Ureter (tissue), 1 donor: ENCODE data around the gene GJB2. TPM values are rescaled to one million over a fixed set of nuclear protein-coding genes. Genes with fewer than 3 reads are reported as not detected.

Experiments
- DNase-seq: peaks from one replicate; pipeline ENCODE4 v3.0.0-alpha.2; 2020; ENCODE audit warnings: low spot score
- total RNA-seq: library from RNA; stranded (reverse); gene quantifications from one replicate; pipeline ENCODE4 v1.2.4, GENCODE V29; 2023
- donor health status: DM: yes; HTN: yes; CAD: no.

Gene GJB2
- 4.9 TPM for total RNA-seq

DNA sequence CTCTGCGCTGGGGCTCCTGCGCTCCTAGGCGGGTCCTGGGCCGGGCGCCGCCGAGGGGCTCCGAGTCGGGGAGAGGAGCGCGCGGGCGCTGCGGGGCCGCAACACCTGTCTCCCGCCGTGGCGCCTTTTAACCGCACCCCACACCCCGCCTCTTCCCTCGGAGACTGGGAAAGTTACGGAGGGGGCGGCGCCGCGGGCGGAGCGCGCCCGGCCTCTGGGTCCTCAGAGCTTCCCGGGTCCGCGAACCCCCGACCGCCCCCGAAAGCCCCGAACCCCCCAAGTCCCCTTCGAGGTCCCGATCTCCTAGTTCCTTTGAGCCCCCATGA lies at the start of gene GJB2:
Gene GJB2, minus strand, starts transcription at position 103 of the 326 bp plus-strand sequence. CDS start 3,357 bp downstream, outside the sequence.
- no peak for DNase-seq

GRCh38 chr13:20241593-20241992 lies 48.9 kb upstream of the GJB2 start:
- no peak for DNase-seq

GRCh38 chr13:20239748-20240147 lies 47.0 kb upstream of the GJB2 start:
- DNase-seq = no peak

GRCh38 chr13:20232556-20233277 lies 40.0 kb upstream of the GJB2 start:
- DNase-seq = no peak

DNA sequence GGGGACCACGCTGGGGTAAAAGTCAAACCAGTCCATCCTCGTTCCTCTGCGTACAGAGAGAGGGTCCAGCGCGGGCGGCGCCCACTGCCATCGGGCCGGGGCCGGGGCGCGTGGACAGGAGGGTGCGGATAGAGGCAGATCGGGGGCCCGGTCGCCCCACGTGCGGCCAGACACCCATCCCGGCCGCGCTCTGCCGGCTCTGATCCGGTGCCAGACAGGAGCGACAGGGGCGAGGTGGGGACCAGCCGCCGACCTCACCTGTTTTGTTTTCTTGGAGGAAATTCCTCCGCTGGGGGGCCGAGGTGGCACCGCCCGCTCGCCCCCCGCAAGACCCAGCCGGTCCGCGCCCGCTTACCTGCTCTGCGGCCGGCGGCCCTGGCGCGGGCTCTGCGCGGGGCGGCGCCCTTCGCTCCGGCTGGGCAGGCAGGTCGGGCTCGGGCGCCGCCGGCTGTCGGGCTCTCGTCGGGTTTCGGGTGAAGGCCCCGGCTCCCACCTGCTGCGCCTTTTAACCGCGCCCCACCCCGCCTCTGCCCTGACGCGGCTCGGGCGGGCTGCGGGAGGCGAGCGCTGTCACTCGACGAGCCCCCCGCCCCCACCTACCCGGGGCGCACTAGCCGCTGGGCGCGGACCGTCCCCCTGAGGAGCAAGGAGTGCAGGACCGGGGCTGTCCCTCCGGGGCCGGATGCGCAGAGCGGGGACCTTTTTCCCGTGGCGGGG lies 39.3 kb upstream of the GJB2 start, which contains the start of gene GJB6:
Gene GJB6, minus strand, starts transcription at position 481 of the 717 bp plus-strand sequence. CDS start 8,839 bp downstream, outside the sequence.
- no peak for DNase-seq

DNA sequence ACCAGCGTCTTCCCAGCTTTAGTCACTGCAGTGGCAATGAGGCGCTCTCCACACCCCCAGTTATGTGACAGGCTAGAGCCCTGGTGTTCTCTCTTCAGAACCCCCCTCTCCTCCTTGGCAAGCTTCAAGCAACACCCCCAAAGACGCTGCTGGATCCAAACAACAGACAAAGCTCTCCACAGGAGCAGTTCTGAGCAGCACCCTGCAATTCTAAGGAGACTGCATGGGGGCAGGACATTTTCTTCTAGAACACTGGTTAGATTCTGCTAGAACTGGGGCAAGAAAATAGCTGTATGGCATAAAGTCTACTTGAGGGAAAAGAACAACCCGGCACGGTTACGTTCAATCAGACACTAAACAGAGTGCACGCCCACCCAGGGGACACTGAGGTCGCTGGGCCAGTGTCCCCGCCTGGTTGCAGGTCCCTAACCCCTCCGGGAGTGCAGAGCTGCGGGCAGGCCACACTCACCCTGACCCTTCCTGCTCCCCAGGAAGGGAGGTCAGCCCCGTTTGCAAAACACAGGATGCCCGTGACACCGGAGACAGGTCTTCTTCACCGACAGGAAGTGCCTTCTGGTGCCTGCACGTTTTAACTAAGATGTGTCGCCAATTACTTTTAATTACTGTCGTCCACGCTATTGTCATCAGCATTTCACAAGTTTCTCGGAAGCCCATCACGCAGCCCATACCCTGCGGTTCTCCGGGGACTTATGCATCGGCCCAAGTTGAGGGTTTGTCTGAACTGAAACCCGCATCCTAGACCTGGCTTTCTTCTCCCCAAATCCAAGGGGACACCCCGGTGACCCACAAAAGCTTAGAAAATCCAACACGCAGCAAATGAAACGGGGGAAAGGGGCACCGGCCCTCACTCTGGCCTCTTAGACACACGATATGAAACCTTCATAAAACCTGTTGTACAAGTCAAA lies 38.4 kb upstream of the GJB2 start:
- no peak for DNase-seq

GRCh38 chr13:20227730-20228129 lies 35.0 kb upstream of the GJB2 start:
- DNase-seq = no peak

DNA sequence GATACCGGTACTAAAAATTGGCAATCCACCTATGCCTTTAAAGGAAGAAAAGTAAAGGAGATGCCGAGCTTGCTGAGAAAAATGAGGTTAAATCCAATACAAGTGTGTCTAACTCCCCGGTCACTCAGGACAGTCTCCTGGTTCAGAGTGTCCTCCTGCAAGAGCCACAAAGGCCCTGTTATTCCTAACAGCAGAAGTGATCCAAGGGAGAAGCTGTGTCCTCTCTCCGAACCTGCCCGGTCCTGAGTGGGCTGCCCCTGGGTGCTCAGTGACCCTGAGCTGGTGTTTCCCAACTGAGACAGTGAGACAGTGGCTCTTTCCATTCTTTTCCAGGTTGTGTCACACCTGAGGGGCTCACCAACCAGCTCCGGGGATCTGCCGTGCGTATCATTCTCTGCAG lies 34.5 kb upstream of the GJB2 start:
- no peak for DNase-seq

DNA sequence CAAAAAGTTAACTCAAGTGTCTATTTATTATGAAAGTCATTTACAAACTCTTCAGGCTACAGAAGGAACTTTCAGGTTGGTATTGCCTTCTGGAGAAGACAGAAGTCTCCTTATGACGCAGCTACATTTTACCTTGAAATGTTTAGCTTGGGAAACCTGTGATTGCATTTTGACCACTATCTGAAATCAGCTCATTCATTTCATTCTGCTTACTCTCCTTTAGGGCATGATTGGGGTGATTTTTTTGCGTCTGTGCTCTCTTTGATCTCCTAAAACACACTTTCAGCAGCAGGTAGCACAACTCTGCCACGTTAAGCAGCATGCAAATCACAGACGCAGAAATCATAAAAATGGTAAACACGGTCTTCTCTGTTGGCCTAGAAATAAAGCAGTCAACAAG lies 29.8 kb upstream of the GJB2 start:
- no peak for DNase-seq

DNA sequence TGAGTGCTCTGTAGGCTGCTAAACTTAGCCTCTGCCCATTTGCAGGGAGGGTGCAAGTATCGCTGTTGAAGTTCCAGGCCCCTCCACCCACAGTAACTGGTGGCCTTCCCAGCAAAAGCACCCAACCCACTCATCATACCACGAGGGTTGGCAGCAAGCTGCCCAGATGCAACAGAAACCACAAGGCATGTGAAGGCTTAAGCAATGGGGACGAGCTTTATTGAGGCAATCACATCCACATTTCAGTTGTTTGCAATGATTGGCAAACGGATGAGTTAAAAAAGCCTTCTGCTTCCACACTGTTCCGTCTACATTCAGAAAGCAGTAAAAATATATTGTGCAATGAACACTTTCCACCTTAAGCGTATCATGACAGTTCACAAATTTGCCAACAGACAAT lies 29.0 kb upstream of the GJB2 start:
- DNase-seq = no peak

GRCh38 chr13:20219577-20219976 lies 26.8 kb upstream of the GJB2 start:
- no peak for DNase-seq

- DNase-seq = no peak
These were observed 24.4 kb upstream of the GJB2 start for GRCh38 chr13:20217168-20217567.

- DNase-seq = no peak
These were observed 17.2 kb upstream of the GJB2 start for GRCh38 chr13:20209948-20210347.

- no peak for DNase-seq
These were observed 14.0 kb upstream of the GJB2 start for GRCh38 chr13:20206698-20207235.

DNA sequence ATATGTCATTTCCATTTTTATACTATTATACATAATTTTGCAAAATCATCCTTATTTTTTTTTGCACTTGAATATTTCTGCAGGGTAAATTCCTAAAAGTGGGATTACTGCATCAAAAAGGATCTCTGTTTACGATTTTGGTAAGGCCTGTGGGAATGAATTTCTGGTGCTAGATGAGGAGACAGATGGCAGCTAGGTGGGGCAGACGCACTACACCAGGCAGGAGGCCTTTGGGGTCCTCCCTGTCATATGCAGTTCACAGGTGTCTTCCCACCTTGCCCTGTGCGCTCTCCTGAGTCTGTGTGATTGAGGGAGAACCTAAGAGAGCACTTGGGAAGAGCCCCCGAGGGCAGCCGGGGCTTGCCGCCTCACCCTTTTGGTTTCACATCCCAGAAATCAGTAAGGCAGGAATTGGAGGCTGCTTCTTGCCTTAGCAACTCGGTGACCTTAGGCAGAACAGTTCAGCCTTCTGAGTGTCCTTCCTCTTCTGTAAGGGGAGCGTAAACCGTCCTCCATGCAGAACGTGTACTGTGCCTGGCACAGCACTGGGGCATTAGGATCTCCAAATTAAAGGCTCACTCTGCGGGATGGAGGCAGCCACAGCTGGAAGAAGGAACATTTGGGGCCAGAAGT lies 13.4 kb upstream of the GJB2 start:
- DNase-seq = no peak

DNA sequence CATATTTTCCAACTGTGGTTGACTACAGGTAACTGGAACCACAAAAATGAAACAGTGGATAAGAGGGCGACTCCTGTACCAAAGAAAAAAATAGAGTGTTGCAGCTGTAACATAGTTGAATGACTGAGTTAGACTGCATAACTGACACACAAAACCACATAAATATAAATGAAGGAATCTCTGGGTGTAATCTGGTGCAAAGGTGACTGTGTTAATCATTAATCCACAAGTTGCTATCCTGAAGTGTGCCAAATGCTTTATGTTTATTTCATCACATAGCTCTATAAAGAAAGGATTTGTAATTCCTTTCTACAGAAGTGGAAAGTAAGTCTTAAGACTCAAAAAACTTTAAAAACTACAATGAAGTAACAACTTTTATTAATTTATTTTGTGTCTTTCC lies 6.0 kb upstream of the GJB2 start:
- no peak for DNase-seq

DNA sequence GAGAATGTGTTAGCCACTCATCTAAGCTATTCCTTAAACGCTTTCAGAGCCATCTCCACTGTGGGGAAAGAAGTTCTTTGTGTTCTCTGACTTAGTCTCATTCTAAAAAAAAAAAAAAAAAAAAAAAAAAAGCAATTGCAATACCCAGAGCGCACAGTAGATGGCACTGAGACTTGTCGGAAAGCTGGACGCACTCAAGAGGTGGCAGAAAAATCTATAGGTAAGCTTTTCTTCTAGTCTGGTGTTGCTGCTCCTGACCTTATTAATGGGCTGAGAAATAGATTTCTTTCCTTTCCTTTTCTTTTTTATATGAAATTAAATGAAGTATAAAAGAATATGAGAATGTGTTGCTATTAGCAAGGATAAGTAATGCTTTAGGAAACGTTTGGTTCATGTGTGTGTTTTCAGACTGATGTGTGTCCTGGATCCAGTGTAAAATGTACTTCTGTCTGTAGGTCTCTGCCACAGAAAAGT lies 4.7 kb upstream of the GJB2 start:
- DNase-seq = no peak

DNA sequence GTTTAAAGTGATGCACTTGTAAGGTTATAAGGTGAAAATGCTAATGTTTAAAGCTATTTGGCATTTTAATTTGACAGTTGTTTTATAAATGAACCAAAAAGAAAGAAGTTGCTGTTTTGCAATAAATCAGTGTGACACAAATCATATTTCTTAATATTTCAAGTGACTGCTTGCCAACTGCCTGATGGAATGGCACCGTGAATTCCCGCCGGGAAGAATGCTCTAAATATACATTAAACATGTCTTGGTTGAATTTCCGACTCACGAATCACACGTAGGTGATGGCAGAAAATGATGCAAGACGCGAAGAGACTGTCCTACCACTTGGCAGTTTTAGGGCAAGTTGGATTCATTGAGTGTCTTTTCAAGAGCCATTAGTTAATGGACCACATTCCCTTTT lies 3.1 kb upstream of the GJB2 start:
- no peak for DNase-seq

DNA sequence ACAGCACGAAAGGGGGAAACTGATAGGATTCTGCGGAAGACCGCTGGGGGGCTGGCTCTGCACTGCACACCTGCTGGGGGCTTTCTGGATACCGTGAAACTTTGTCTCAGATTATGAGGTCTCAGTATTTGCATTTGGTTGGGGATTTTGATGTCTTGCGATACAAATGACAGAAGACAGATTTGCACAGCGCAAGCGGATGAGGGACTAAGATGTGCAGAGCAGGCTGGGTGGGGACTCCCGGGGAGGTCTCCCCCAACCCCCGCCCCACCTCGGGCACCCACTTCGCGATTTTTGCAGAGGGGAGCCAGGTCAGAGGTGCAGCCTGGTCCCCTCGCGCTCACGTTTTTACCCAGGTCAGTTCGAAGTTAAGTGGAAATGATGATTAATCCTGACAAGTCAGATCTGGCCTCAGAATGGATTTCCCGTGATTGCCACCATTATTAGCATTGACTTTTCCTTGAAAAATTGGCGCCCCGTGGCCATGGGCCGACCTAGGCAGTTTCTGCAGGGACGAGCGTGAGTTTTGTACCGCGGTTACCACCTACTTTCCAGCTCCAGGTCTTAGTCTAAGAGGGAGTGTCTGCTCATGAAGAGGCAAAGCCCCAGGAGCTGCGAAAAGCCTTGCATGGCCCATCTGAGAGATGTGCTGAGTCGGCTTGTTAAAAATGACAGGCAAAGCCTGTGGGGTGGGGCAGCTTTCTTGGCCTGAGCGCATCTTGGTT lies 1.3 kb upstream of the GJB2 start:
- no peak for DNase-seq

GRCh38 chr13:20193162-20193906 lies 596 bp upstream of the GJB2 start:
- no peak for DNase-seq
